ENCODE measurements around the gene SLC7A8.

DNA sequence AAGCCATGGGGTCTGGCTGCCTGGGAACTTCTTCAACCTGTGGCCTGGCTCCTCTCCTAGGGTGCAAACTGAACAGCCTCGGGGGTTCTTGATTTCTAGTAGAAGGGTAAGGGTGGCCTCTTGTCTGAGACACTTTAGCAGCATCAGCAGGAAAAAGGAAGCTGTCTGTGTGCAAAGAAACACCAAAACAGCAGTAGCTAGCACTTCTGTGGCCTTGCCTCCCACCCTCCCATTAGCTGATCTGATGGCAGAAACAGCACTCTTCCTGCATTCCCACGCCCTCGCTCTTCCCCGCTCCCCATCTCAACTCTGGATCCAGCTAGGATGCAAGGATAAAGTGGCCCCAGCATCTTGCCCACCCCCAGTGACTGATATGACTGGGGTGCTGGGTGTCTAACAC lies 20.7 kb downstream of the SLC7A8 start:
- TF ChIP-seq, protein P1, sequence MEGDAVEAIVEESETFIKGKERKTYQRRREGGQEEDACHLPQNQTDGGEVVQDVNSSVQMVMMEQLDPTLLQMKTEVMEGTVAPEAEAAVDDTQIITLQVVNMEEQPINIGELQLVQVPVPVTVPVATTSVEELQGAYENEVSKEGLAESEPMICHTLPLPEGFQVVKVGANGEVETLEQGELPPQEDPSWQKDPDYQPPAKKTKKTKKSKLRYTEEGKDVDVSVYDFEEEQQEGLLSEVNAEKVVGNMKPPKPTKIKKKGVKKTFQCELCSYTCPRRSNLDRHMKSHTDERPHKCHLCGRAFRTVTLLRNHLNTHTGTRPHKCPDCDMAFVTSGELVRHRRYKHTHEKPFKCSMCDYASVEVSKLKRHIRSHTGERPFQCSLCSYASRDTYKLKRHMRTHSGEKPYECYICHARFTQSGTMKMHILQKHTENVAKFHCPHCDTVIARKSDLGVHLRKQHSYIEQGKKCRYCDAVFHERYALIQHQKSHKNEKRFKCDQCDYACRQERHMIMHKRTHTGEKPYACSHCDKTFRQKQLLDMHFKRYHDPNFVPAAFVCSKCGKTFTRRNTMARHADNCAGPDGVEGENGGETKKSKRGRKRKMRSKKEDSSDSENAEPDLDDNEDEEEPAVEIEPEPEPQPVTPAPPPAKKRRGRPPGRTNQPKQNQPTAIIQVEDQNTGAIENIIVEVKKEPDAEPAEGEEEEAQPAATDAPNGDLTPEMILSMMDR (conservative IDR thresholded peaks at IDR 0.05; ENCODE audit: low read depth in 2 of 2) = no peak
- TF ChIP-seq EZH2 (IDR thresholded peaks at IDR 0.05; ENCODE audit: low read depth, unreplicated experiment) = no peak
- TF ChIP-seq REST (IDR thresholded peaks at IDR 0.05; ENCODE audit: unreplicated experiment) = no peak
- no peak for TF ChIP-seq EZH2phosphoT487 (IDR thresholded peaks at IDR 0.05; ENCODE audit: unreplicated experiment)
- TF ChIP-seq POLR2AphosphoS5 (IDR thresholded peaks at IDR 0.05; ENCODE audit: low read depth) = no peak
- TF ChIP-seq CREB1 (CRISPR knock-in tag; IDR thresholded peaks at IDR 0.05; ENCODE audit: low read depth) = no peak
- no peak for TF ChIP-seq JUNB (IDR thresholded peaks at IDR 0.05; ENCODE audit: unreplicated experiment)
- no peak for TF ChIP-seq ETS1 (IDR thresholded peaks at IDR 0.05)
- TF ChIP-seq ZNF331 (CRISPR knock-in tag; IDR thresholded peaks at IDR 0.05; ENCODE audit: low read depth) = no peak
